SW480 (cell line): ENCODE results near the gene KEAP1.

Experiments used
- DNase-seq: peaks from one replicate; pipeline ENCODE4 v3.0.0-alpha.2; 2016; ENCODE audit warnings: low spot score

Gene KEAP1

GRCh38 chr19:10523135-10523636 is 20.0 kb upstream of the KEAP1 start:
- no peak for DNase-seq

DNA sequence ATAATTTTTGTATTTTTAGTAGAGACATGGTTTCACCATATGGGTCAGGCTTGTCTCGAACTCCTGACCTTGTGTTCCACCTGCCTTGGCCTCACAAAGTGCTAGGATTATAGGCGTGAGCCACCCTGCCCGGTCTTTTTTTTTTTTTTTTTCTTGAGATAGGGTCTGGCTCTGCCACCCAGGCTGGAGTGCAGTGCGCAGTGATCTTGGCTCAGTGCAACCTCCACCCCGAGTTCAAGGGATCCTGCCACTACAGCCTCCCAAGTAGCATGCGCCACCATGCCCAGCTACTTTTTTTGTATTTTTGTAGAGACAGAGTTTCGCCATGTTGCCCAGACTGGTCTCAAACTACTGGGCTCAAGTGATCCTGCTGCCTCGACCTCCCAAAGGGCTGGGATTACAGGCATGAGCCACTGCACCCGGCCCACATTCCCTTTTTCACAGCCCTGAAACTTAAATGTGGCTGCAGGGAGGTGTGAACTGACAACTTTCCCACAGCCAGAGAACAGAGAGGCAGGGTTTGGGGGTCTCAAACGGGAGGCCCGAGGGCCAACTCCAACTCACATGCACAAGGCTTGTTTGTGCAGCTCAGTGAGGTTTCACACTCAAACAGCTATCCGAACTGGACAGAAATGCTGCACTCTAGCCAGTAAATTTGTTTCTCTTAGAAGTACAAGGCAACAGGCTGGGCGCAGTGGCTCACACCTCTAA is 18.5 kb upstream of the KEAP1 start:
- no peak for DNase-seq

DNA sequence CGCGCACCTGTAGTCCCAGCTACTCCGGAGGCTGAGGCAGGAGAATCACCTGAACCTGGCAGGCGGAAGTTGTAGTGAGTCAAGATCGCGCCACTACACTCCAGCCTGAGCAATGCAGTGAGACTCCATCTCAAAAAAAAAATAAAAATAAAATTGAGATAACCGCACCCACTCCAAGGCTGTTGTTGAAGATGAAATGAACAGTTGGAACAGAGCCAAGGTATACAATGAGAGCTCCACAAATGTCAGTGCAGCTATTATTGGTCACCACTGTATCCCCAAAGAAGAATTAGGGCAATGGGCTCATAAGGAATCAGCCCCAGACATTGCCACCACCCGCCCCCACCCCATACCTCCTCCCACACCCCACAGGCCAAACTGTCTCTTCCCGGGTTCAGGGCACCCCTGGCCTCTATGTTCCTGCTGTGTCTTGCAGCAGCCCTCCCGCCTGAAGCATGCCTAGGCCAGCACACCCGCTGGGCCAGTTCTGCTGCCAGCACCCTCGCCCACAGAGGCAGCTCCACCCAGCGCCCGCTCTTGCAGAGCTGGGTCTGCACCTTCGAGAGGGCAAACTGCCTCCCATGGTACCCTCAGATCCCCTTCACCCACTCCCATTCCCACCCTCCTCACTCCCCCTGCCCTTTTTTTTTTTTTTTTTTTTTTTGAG is 17.6 kb upstream of the KEAP1 start:
- no peak for DNase-seq

DNA sequence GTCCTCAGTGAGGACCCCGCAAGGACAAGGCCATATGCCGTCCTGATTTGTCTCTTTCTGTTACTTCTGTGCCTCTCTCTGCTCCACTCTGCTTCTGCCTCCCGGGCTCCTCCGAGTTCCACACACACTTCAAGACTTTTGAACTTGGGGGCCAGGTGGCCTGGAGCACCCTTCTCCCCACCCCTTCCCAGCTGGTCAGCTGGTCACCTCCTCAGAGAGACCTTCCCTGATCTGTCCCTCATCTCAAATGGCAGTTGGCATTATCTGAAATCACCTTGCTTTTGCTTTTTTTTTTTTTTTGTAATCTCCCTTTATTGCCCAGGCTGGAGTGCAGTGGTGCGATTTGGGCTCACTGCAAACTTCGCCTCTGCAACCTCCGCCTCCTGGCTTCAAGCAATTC is 16.3 kb upstream of the KEAP1 start:
- DNase-seq, result no peak

- DNase-seq, result no peak
Measured at GRCh38 chr19:10518444-10519361, 15.5 kb upstream of the KEAP1 start.

DNA sequence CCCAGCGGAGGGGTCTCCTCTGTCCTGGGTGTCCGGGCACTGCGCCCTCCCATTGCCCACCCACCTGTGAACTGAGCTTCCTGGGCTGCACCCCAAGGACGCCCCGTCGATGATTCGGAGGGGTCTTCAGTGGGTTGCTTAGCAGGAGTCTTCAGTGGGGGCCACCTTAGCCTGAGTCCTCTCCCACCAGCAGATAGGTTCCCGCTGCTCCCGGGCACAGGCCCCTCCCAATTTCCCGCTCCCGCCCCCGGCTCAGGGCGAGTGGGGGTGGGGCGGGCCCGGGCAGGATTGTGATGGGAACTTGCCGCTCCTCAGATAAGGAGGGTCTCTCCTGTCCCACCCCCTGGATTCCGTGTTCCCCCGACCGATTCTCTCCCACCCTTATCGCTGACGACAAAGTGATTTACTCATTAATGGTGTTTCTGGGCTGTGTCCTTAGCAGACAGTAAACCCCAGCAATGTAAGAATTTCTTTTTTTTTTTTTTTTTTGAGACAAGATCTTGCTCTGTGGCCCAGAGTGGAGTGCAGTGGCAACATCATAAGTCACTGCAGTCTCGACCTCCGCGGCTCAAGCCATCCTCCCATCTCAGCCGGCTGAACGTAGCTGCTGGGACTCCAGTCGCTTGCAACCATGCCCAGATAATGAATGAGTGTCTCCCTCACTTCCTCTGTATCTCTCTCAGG is 14.7 kb upstream of the KEAP1 start:
- peak; percentile 39 for DNase-seq

GRCh38 chr19:10517361-10517759 is 14.2 kb upstream of the KEAP1 start, which contains the start of gene S1PR5:
Gene S1PR5, minus strand, starts transcription at chr19:10517447. Its CDS starts 2,436 bp downstream, at chr19:10515011.
- no peak for DNase-seq

- DNase-seq, result no peak
Measured at GRCh38 chr19:10516671-10517286, 13.6 kb upstream of the KEAP1 start.

- no peak for DNase-seq
Measured at GRCh38 chr19:10516064-10516385, 12.9 kb upstream of the KEAP1 start.

- no peak for DNase-seq
Measured at GRCh38 chr19:10514211-10515145, 11.3 kb upstream of the KEAP1 start.

DNA sequence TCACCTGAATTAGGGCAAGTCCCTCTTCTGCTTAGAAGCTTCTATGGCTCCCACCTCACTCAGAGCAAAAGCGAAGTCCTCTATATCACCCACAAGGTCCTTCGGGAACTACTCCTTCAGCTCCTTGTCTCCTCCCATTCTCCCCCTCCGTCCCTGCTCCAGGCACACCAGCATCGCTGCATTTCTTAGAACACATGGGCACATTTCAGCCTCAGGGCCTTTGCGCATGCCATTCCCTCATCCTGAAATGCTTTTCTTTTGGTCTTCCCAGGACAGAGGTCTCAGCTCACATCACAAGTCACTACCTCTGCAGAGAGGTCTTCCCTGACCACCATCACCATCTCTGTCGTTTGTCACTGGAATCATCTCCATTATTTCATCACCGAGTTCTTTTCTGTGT is 10.1 kb upstream of the KEAP1 start:
- no peak for DNase-seq

DNA sequence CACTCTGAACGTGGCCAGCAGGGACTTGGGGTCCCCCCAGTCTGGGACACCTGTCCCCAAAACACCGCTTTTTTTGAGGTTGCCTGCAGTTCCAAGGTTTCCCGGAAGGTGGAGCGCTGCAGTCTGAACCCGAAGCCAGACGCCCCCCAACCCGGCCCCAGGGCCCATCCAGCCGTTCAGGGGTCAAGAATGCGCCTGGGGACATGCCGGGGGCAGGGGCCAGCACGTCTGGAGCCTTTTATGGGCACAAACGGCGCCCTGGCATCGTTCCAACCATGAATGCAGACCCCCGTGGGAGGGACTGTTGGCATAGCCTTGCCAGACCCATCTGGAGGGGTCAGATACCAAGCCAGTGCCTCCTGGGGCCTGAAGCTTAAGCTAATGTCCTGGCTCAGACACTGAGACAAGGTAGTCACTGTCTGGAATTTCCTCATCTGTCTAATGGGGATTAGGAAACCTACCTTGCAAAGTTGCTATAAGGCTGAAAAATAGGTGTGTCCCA is 7.2 kb upstream of the KEAP1 start:
- no peak for DNase-seq

DNA sequence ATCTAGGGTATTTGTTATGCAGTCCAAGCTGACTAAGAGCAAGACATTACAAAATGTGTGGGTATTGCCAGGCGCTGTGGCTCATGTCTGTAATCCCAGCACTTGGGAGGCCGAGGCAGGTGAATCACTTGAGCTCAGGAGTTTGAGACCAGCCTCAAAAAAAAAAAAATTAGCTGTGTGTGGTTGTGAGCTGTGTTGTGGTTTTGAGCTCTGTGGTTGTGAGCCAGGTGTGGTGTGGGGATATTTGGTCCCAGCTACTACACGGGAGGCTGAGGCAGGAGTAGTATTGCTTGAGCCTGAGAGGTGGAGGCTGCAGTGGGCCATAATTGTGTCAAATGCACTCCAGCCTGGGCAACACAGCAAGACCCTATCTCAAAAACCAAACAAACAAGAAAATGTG is 5.6 kb upstream of the KEAP1 start:
- no peak for DNase-seq

- no peak for DNase-seq
Measured at GRCh38 chr19:10508036-10508435, 4.9 kb upstream of the KEAP1 start.

DNA sequence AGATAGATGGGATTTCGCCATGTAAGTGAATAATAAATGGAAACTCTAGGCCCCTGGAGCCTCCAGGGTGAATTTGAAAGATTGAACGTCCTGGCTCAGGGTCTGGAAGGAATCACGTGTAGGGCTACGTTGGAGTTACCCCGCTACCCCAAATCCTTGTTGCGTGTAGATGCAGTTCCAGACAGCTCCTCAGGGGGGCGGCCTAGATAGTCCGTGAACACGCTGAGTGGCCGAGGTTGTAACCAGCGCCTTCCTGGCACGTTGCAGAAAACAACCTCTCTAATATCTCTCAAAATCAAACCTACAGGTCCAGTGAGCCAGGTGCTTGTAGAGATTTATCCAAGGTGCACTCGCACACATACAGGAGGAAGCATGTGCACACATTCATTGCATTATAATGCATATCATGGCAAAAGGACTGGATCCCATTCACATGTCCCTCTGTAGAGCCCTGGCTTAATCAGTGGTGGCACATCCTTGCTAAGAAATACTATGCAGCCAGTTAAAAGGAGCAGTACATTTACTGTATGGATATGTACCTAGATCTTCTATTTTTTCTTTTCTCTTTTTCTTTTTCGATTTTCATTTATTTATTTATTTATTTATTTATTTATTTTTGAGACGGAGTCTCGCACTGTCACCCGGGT is 2.5 kb upstream of the KEAP1 start:
- peak; percentile 36 for DNase-seq

GRCh38 chr19:10502524-10503001 is 593 bp downstream of the KEAP1 start:
- DNase-seq, result peak; percentile 95

DNA sequence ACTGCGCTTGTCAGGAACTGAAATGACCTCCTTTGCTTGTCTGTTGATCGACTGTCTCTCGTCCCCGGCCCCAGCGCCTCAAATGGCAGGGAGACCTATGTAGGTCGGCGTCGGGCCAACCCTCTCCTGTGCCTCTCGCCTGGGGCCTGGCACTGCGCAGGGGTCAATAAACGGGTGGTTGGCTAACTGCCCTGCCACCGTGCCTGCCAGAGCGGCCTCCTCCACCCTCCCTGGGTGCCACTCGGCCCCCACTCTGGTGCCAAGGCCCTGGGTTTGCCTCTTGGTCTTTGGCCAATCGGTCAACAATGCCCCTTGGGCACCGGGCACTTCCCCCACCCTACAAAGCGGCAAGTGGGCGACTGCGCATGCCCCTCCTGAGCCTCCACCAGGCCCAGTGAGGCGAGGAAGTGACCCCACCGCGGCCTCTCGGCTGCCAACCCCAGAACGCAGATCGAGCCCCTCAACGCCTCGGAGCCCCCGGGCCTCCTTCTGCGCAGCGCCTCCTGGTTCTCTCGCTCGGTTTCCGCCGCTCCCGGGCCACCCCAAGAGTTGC is 1.1 kb downstream of the KEAP1 start:
- DNase-seq, result peak; percentile 39

- no peak for DNase-seq
Measured at GRCh38 chr19:10500247-10500592, 2.9 kb downstream of the KEAP1 start.

GRCh38 chr19:10499550-10500246 is 3.5 kb downstream of the KEAP1 start:
- no peak for DNase-seq
